HCEC 1CT (cell line): Measurements from ENCODE around the gene NELFB.

Experiments used
- DNase-seq: peaks from one replicate; pipeline ENCODE4 v3.0.0-alpha.2; 2017

Gene NELFB

DNA sequence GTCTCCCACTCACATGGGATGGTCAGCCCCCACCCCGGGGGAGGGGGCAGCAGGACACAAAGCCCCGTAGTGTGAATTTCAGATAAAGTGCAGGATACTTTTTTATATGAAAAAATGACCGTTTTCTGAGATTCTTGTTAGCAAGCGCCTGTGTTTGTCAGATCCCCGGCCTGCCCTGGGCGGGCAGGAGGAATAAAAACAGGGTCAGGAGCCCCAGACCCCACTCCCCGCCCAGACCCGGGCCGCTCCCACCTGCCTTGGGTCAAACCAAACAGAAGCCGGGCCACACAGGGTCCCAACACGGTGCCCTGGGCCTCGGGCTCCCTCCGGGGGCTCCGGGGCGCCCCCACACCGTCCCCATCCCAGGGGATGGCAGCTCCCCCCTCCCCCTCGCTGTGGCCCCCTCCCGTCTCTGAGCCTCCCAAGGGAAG lies 60.5 kb downstream of the NELFB start:
- no peak for DNase-seq

DNA sequence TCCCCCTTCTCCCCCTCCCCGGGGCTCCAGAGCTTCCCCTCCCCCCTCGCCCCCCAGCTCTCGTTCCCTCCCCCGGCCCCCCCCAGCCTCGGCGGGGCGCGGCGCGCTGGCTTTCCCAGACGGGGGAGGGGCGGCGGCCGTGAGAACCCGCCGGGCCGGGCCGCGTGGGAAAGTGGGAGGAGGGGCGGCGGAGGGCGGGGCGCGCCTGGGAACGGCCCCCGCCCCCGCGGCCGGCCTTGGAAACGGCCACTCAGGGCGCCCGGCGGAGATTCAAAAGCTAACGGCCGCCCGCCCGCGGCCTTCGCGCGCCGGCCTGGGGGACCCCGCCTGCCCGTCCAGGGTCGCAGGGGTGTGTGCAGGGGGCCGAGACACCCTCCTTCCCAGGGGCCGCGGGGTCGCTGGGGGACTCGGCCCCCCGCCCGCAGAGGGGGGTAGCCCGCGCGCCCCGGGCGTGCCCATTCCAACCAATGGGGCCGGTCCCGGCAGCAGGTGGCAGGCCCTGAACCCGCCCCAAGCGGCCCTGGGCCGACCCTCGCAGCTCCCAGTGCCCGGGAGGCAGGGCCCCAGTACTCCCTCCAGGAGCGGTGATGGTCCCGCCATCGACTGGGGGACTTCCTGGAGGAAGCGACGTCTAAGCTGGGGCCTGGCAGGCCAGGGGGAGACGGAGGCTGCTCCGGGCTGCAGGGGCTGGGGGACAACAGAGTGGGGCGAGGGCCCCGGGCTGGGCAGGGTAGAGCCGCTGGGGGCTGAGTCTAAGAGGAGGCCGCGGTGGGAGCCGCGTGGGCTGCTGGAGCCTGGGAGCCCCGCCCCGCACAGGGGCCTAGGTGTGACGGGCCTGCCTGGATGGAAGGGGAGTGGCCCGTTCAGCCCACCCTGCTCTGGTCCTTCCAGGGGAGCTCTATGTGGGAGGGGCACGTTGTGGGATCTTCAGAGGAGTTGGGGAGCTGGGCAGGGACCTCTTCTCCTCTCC lies 61.2 kb downstream of the NELFB start:
- DNase-seq, result no peak

DNA sequence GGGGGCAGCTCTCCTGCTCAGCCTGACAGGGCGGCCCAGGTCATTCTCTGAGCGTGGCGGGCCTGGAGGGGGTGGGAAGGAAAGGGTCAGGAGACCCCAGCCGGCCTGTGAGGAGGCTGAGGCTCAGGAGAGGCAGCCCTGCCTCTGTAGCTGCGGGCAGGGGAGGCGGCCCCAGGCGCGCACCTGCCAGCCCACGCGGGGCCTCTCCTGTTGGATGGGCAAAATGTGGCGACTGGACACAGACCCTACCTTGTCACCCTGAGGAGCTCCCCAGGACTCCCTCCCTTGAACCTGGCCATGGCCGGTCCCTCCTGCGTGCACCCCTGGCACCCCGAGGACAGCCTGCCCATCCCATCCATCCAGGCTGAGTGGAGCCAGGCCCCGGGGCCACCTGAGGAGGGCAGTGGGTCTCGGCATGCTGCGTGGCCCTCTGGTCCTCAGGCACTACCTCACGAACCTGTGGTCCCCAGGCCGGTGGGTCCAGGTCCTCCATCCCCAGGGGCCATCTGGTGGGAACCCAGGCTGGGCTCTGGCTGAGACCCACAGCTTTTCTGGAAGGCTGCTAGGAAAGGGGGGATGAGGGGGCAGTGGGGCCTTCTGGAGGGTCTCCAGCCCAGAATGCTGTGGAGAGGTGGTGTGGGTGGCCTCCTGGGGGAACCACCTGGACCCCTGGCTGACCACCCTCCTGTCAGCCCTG lies 62.0 kb downstream of the NELFB start:
- no peak for DNase-seq

DNA sequence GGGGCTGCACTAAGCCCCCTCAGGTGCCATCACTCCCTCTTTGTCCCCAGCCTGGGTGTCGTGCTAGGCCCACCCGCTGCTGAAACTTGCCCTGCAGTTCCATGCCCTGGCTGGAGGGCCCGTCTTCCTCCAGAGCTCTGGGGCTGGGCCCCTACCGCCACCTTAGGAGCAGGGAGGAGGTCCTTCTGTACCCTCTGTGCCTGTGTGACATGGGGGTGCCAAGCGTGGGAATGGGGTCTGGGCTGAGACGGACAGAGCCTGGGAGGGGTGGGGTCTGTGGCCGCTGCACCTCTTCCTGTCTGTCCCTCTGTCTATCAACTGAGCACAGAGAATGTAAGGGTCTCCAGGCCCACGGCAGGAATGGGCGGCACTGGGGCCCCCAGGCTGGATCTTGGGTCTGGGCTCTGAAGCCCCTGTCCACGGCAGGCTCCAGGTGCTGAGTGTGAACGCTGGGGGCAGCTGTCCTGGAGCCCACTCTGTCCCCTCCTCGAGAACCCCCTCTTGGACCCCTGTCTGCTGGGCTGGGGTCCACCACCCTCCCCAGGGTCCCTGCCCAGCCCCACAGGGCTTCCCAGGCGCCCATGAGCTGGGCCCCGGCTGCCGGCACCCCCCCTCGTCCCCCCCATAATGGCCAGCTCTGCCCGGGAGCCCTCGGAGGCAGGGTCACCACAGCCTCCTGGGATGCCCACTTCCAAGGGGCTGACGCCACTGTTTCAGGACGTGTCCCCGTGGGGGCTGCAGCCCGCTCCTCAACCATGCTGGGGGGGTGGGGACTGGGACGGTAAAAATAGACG lies 62.8 kb downstream of the NELFB start:
- DNase-seq, result no peak

DNA sequence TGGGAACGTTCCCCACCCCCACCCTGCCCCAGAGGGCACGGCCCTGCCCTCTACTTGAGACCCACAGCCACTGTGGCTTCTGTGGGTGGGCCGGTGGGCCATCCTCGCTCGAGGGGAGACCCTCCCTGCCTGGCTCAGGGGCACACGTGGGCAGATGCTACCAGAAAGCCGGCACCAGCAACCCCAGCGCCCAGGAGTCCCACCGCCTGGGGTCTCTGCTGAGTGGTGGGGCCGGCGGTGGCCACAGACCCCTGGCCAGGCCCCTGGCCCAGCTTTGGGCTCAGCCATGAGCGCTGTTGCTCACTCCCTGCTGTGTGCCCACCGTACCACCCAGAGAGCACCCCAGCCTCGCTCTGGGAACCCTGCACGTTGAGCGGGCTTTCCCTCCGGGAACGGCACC lies 63.5 kb downstream of the NELFB start:
- no peak for DNase-seq

DNA sequence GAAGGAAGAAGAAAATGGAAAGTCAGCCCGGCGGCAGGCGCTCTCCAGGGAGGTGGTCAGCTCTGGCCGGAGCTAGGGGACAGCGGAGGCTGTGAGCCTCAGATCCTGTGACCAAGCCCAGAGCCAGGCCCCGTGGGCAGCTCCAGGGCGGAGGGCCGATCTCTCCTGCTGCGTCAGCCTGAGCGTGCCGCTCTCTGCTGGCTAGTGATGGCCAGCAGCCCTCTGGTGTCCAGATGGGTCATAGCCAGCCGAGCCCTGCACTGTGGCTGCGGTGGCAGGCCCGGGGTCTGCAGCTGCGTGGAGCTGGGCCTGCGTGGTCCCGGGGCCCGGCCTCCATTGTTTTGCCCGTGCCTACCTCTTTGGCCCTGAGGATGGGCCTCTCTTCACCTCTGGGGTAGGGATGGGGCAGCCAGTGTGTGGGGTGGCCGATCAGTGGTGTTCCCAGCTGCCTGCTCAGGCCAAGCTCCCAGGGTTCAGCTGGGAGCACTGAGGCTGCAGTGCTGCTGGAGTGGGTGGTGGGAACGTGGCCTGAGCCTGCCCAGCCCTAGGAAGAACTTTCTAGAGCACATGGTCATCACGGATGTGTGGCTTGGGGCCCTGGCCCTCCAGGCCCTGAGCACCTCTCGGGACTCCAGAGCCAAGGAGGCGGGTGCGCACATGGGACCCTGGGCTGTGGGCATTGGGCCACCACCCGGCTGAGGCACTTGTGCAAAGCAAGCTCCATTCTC lies 64.0 kb downstream of the NELFB start:
- no peak for DNase-seq

DNA sequence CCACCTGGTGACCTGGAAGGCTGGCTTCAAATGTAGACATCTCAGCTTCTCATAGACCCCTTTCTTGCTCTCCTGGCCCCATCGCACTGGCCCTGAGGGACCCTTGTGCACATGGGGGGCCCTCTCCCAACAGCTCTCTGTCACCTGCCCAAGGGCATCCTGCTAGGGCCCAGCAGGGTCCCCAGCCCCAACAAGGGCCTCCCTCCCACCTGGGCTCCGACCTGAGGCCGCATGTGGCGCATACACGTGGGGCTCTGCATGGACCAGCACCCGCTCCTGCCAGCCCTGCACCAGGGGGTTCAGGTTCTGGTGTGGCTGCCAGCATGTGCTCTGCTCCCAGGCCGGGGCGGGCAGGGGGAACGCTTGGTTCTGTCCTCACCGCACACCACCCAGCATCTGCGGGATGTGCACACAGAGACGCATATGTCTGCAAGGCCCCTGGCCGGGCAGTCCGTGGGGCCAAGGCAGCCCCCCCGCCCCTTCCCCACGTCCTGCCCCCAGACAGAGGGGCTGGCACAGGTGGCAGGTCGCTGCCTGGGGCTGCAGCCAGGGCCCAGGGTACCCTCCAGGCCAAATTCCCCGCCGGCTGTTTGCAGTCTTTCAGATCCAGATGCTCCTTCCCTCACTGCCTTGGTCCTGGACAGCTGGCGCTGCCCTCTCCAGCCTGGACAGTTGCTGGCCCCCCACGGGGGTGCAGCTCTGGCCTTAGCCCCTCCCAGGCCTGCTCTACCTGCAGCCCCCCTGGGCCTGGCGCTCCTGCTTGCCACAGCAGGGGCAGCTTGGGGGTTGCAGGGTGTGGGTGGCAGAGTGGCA lies 64.8 kb downstream of the NELFB start:
- DNase-seq, result no peak

DNA sequence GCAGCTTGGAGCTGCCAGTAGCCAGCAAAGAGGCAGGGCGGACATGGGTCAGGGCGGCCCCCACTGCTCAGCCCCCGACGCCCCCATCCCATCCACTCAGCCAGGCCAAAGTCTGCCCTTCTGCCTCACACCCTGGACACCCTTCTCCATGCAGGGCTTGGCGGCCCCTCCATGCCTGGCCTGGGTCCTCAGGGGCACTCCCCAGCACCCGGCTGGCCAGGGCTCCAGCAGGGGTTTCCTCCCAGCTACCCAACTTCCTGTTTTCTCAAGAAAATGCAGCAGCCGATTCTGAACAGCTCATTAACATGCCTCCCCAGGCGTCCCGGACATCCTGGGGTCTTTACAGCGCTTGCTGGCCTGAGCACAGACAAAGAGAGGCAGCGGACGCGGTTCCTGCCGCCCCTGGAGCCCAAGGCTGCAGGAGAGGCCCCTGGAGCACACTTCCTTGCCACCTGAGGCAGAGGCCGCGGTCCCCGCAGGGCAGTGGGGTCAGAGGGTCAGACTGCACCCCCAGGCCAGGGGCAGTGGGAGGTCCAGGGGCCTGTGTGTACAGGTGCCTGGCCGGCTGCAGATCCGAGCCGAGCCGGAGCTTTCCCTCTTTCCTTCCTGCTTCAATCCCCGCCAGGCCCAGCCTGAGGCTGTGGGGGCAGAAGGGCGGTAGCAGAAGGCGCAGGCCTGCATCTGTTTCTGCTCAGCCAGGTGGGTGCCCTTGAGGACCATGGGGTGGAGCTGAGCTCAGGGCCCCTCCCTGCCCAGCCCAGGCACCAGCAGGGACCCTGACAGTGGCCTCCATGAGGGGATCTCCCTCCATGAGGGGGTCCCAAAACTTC lies 65.6 kb downstream of the NELFB start:
- DNase-seq, result no peak

DNA sequence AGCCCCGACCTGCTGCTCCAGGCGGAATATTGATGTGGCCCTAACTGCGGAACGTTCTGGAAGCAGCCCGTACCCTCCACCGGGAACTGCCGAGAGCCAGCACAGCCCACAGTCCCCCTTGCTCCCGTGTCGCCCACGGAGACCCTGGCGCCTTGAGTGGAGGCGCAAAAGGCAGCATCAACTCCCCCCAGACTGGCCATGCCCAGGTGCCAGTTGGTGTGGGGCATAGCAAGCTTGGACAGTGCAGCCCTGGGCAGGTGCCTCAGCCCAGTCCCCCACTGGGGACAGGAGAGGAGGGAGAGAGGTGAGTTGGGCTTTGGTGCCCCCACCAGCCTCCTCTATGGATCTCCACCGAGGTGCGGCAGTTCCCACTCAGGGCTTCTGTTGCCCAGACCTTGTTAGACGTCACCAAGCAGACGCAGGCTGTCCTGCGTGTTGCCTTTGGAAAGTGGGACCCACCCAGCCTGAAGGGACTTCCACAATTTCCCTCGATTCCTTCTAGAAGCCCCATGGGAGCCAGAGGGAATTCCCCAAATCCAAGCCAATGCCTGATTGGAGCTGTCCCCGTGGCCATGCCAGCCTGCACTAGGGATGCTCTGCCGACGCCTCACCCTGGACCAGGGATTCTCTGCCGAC lies 66.7 kb downstream of the NELFB start:
- DNase-seq, result no peak
